Activated naive CD4-positive, alpha-beta T cell treated with anti-CD3 and anti-CD28 coated beads, Interleukin-2, amount 10 ng/mL, durations not matched to agents 7 days and 5 days (primary cell): ENCODE results near the gene NMU.
"Not testable (repeated sequence)": the region's sequence is repeated elsewhere in the genome, so short reads cannot be mapped to it uniquely, and the experiment has no call there.

Source experiments
- CTCF ChIA-PET: fragments of 350-600 bp; sonication (Branson Sonifier 250); formaldehyde crosslinking; loops from one replicate; lab custom pipeline; 2021; ENCODE audit warnings: antibody characterized with exemption; lab: Charles Lee
- DNase-seq: peaks from one replicate; pipeline ENCODE4 v3.0.0-alpha.2; 2020
- H3K27ac Mint-ChIP-seq: one replicate; pipeline ENCODE4 v1.8.0; 2021; ENCODE audit warnings: mild to moderate bottlenecking, moderate library complexity, mixed read lengths
- H3K27me3 Mint-ChIP-seq: one replicate; pipeline ENCODE4 v1.8.0; 2021; ENCODE audit warnings: mild to moderate bottlenecking, mixed read lengths
- H3K36me3 Mint-ChIP-seq: one replicate; pipeline ENCODE4 v1.8.0; 2021; ENCODE audit warnings: mixed read lengths
- H3K4me1 Mint-ChIP-seq: one replicate; pipeline ENCODE4 v1.8.0; 2021; ENCODE audit warnings: mixed read lengths
- H3K4me3 Mint-ChIP-seq: one replicate; pipeline ENCODE4 v1.8.0; 2021; ENCODE audit warnings: mild to moderate bottlenecking, moderate library complexity, mixed read lengths
- H3K9me3 Mint-ChIP-seq: one replicate; pipeline ENCODE4 v1.8.0; 2021; ENCODE audit warnings: mixed read lengths

Gene NMU

GRCh38 chr4:55635741-55636655 lies at the start of gene NMU:
NMU (minus strand) TSS chr4:55636298; CDS start chr4:55636192, 106 bp downstream.
- peak within 1 kb of the TSS; percentile 77 for H3K27ac Mint-ChIP-seq
- CTCF ChIA-PET = interaction anchor here (1.3 to 1.4 kb wide), 2 partner anchors 289 to 451 kb away, joined by 3 to 4 read pairs; no protein-coding TSS in a partner anchor
- no peaks in the 10 kb centered on the region for H3K36me3 Mint-ChIP-seq
- DNase-seq = peak; percentile 44
- peaks cover 14% of the 10 kb centered on the region for H3K4me1 Mint-ChIP-seq
- peak within 1 kb of the TSS; percentile 61 for H3K4me3 Mint-ChIP-seq
- no peaks in the 10 kb centered on the region for H3K9me3 Mint-ChIP-seq
- peaks cover 70% of the 10 kb centered on the region for H3K27me3 Mint-ChIP-seq

- CTCF ChIA-PET = no interaction called here
- DNase-seq = no peak
- Mint-ChIP-seq H3K27me3 (no peaks in the 10 kb centered on the region), H3K36me3 (no peaks in the 10 kb centered on the region), H3K27ac (no peak overlapping the region), H3K4me1 (no peaks in the 10 kb centered on the region), H3K4me3 (no peak overlapping the region), H3K9me3 (no peaks in the 10 kb centered on the region)
These were observed 48.2 kb upstream of the NMU start for GRCh38 chr4:55684276-55684675.

GRCh38 chr4:55682797-55683196 lies 46.7 kb upstream of the NMU start:
- H3K4me3 Mint-ChIP-seq, CTCF ChIA-PET, H3K27ac Mint-ChIP-seq, H3K36me3 Mint-ChIP-seq, H3K4me1 Mint-ChIP-seq, H3K27me3 Mint-ChIP-seq, H3K9me3 Mint-ChIP-seq, DNase-seq: not testable (repeated sequence)

- Mint-ChIP-seq H3K9me3 (no peaks in the 10 kb centered on the region), H3K27me3 (no peaks in the 10 kb centered on the region), H3K27ac (no peak overlapping the region), H3K36me3 (no peaks in the 10 kb centered on the region), H3K4me1 (no peaks in the 10 kb centered on the region), H3K4me3 (no peak overlapping the region)
- DNase-seq = no peak
- CTCF ChIA-PET = no interaction called here
These were observed 46.2 kb upstream of the NMU start for GRCh38 chr4:55682295-55682694.

GRCh38 chr4:55681430-55681829 lies 45.3 kb upstream of the NMU start:
- Mint-ChIP-seq H3K36me3 (no peaks in the 10 kb centered on the region), H3K9me3 (no peaks in the 10 kb centered on the region), H3K4me3 (no peak overlapping the region), H3K27ac (no peak overlapping the region), H3K27me3 (no peaks in the 10 kb centered on the region), H3K4me1 (no peaks in the 10 kb centered on the region)
- CTCF ChIA-PET = no interaction called here
- no peak for DNase-seq

- peaks cover 3% of the 10 kb centered on the region for H3K27me3 Mint-ChIP-seq
- DNase-seq = no peak
- no peaks in the 10 kb centered on the region for H3K36me3 Mint-ChIP-seq
- no peaks in the 10 kb centered on the region for H3K9me3 Mint-ChIP-seq
- no peak overlapping the region for H3K4me3 Mint-ChIP-seq
- no peak overlapping the region for H3K27ac Mint-ChIP-seq
- CTCF ChIA-PET = no interaction called here
- H3K4me1 Mint-ChIP-seq = no peaks in the 10 kb centered on the region
These were observed 39.2 kb upstream of the NMU start for GRCh38 chr4:55675196-55675793.

GRCh38 chr4:55673424-55673823 lies 37.3 kb upstream of the NMU start:
- Mint-ChIP-seq H3K27ac (no peak overlapping the region), H3K4me1 (no peaks in the 10 kb centered on the region)

GRCh38 chr4:55671667-55672066 lies 35.6 kb upstream of the NMU start:
- CTCF ChIA-PET = no interaction called here
- DNase-seq = no peak
- no peak overlapping the region for H3K4me3 Mint-ChIP-seq
- no peaks in the 10 kb centered on the region for H3K4me1 Mint-ChIP-seq
- H3K27ac Mint-ChIP-seq = no peak overlapping the region
- peaks cover 7% of the 10 kb centered on the region for H3K27me3 Mint-ChIP-seq
- no peaks in the 10 kb centered on the region for H3K36me3 Mint-ChIP-seq
- no peaks in the 10 kb centered on the region for H3K9me3 Mint-ChIP-seq

More at GRCh38 chr4:55673424-55673823, 37.3 kb upstream of the NMU start:
- peaks cover 3% of the 10 kb centered on the region for H3K27me3 Mint-ChIP-seq
- CTCF ChIA-PET = no interaction called here
- H3K36me3 Mint-ChIP-seq = no peaks in the 10 kb centered on the region
- no peak overlapping the region for H3K4me3 Mint-ChIP-seq
- H3K9me3 Mint-ChIP-seq = no peaks in the 10 kb centered on the region
- DNase-seq = no peak

- no peaks in the 10 kb centered on the region for H3K36me3 Mint-ChIP-seq
- no peak overlapping the region for H3K27ac Mint-ChIP-seq
- no peaks in the 10 kb centered on the region for H3K9me3 Mint-ChIP-seq
- H3K4me1 Mint-ChIP-seq = no peaks in the 10 kb centered on the region
- CTCF ChIA-PET = no interaction called here
- H3K4me3 Mint-ChIP-seq = no peak overlapping the region
- peaks cover 4% of the 10 kb centered on the region for H3K27me3 Mint-ChIP-seq
- no peak for DNase-seq
These were observed 34.6 kb upstream of the NMU start for GRCh38 chr4:55670695-55671094.

- H3K27ac Mint-ChIP-seq = no peak overlapping the region
- H3K9me3 Mint-ChIP-seq = no peaks in the 10 kb centered on the region
- H3K36me3 Mint-ChIP-seq = no peaks in the 10 kb centered on the region
- DNase-seq = no peak
- H3K4me1 Mint-ChIP-seq = no peaks in the 10 kb centered on the region
- H3K4me3 Mint-ChIP-seq = no peak overlapping the region
- H3K27me3 Mint-ChIP-seq = peaks cover 4% of the 10 kb centered on the region
- CTCF ChIA-PET = no interaction called here
These were observed 32.4 kb upstream of the NMU start for GRCh38 chr4:55668449-55668848.

- Mint-ChIP-seq H3K4me1 (no peaks in the 10 kb centered on the region), H3K36me3 (no peaks in the 10 kb centered on the region), H3K27ac (no peak overlapping the region), H3K4me3 (no peak overlapping the region), H3K27me3 (peaks cover 4% of the 10 kb centered on the region), H3K9me3 (no peaks in the 10 kb centered on the region)
- CTCF ChIA-PET = no interaction called here
- no peak for DNase-seq
These were observed 30.4 kb upstream of the NMU start for GRCh38 chr4:55666535-55666934.

- CTCF ChIA-PET = no interaction called here
- Mint-ChIP-seq H3K4me1 (no peaks in the 10 kb centered on the region), H3K36me3 (no peaks in the 10 kb centered on the region), H3K27me3 (peaks cover 4% of the 10 kb centered on the region), H3K9me3 (no peaks in the 10 kb centered on the region), H3K4me3 (no peak overlapping the region), H3K27ac (no peak overlapping the region)
- no peak for DNase-seq
These were observed 27.0 kb upstream of the NMU start for GRCh38 chr4:55663145-55663544.

GRCh38 chr4:55661398-55662056 lies 25.4 kb upstream of the NMU start:
- Mint-ChIP-seq H3K4me1 (no peaks in the 10 kb centered on the region), H3K27me3 (no peaks in the 10 kb centered on the region), H3K36me3 (no peaks in the 10 kb centered on the region), H3K27ac (no peak overlapping the region), H3K4me3 (no peak overlapping the region), H3K9me3 (no peaks in the 10 kb centered on the region)
- CTCF ChIA-PET = no interaction called here
- DNase-seq = no peak

GRCh38 chr4:55658657-55659056 lies 22.6 kb upstream of the NMU start:
- Mint-ChIP-seq H3K4me3 (no peak overlapping the region), H3K27ac (no peak overlapping the region), H3K36me3 (no peaks in the 10 kb centered on the region), H3K4me1 (no peaks in the 10 kb centered on the region), H3K27me3 (no peaks in the 10 kb centered on the region), H3K9me3 (no peaks in the 10 kb centered on the region)
- CTCF ChIA-PET = no interaction called here
- no peak for DNase-seq
